Measurements from ENCODE around the gene UBR3.

UBR3 gene

GRCh38 chr2:170009209-170009608, 182.0 kb downstream of the UBR3 start:
- DNase-seq (ENCODE audit: insufficient read length, low spot score) (no peak), FAIRE-seq (no peak)
- TF ChIP-seq POLR2A (IDR thresholded peaks at IDR 0.05; ENCODE audit: low read depth, low read length) (no peak), POLR2AphosphoS5 (IDR thresholded peaks at IDR 0.05; ENCODE audit: low read depth, low read length) (no peak), TAF1 (IDR thresholded peaks at IDR 0.05; ENCODE audit: low read depth, low read length) (no peak), POU2F2 (IDR thresholded peaks at IDR 0.05; ENCODE audit: low read depth, low read length) (no peak), SPI1 (IDR thresholded peaks at IDR 0.05; ENCODE audit: low read depth, low read length) (no peak), PAX5 (IDR thresholded peaks at IDR 0.05; ENCODE audit: insufficient read depth, low read length, severe bottlenecking) (no peak)

- FAIRE-seq: no peak
- DNase-seq (ENCODE audit: insufficient read length, low spot score): no peak
Measured at GRCh38 chr2:170012773-170013172, 185.5 kb downstream of the UBR3 start.

GRCh38 chr2:170013802-170014551, 186.7 kb downstream of the UBR3 start:
- DNase-seq (ENCODE audit: insufficient read length, low spot score) (no peak), FAIRE-seq (no peak)
- no peak for TF ChIP-seq TAF1 (IDR thresholded peaks at IDR 0.05; ENCODE audit: low read depth, low read length)

More at GRCh38 chr2:170012773-170013172, 185.5 kb downstream of the UBR3 start:
- TF ChIP-seq PAX5 (IDR thresholded peaks at IDR 0.05; ENCODE audit: insufficient read depth, low read length, severe bottlenecking) (no peak), SPI1 (IDR thresholded peaks at IDR 0.05; ENCODE audit: low read depth, low read length) (no peak), POLR2AphosphoS5 (IDR thresholded peaks at IDR 0.05; ENCODE audit: low read depth, low read length) (no peak), TAF1 (IDR thresholded peaks at IDR 0.05; ENCODE audit: low read depth, low read length) (no peak), POU2F2 (IDR thresholded peaks at IDR 0.05; ENCODE audit: low read depth, low read length) (no peak), POLR2A (IDR thresholded peaks at IDR 0.05; ENCODE audit: low read depth, low read length) (no peak)

GRCh38 chr2:170014769-170015168, 187.5 kb downstream of the UBR3 start:
- FAIRE-seq (no peak), DNase-seq (ENCODE audit: insufficient read length, low spot score) (no peak)
- TF ChIP-seq TAF1 (IDR thresholded peaks at IDR 0.05; ENCODE audit: low read depth, low read length) (no peak), POLR2AphosphoS5 (IDR thresholded peaks at IDR 0.05; ENCODE audit: low read depth, low read length) (no peak), PAX5 (IDR thresholded peaks at IDR 0.05; ENCODE audit: insufficient read depth, low read length, severe bottlenecking) (no peak), SPI1 (IDR thresholded peaks at IDR 0.05; ENCODE audit: low read depth, low read length) (no peak), POLR2A (IDR thresholded peaks at IDR 0.05; ENCODE audit: low read depth, low read length) (no peak)

DNA sequence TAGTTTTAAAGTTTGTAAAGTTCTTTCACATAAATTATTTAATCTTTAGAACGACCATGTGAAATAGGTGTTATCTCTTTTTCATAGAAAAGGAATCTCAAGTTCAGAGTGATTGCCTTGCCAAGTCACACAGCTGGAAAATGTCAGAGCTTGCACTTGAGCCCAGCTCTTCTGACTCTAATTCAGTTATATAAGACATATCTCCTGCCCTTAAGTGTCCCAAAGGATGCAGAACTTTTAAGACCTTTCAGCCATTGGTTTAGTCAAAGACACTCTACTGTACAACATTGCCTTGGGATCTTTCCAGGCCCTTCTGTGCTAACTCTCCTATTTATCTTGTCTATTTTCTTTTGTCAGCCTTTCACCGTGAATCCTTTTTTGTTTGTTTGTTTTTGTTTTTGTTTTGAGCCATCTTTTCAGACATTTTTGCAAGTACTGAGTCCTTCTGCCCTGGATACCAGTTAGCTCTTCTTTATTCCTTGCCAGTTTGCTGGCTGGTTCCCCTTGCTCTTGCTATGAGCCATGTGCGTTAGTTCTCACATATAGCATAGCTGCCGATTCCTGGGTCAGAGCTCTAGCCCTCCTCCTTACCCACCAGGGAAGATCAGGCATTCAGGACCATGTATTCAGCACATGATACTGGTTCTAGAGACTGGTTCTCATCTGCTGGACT, 190.7 kb downstream of the UBR3 start:
- no peak for DNase-seq (ENCODE audit: insufficient read length, low spot score)
- no peak for FAIRE-seq
- TF ChIP-seq POLR2A (IDR thresholded peaks at IDR 0.05; ENCODE audit: low read depth, low read length) (no peak), POLR2AphosphoS5 (IDR thresholded peaks at IDR 0.05; ENCODE audit: low read depth, low read length) (no peak), SPI1 (IDR thresholded peaks at IDR 0.05; ENCODE audit: low read depth, low read length) (no peak), POU2F2 (IDR thresholded peaks at IDR 0.05; ENCODE audit: low read depth, low read length) (no peak), TAF1 (IDR thresholded peaks at IDR 0.05; ENCODE audit: low read depth, low read length) (no peak), PAX5 (IDR thresholded peaks at IDR 0.05; ENCODE audit: insufficient read depth, low read length, severe bottlenecking) (no peak)

DNA sequence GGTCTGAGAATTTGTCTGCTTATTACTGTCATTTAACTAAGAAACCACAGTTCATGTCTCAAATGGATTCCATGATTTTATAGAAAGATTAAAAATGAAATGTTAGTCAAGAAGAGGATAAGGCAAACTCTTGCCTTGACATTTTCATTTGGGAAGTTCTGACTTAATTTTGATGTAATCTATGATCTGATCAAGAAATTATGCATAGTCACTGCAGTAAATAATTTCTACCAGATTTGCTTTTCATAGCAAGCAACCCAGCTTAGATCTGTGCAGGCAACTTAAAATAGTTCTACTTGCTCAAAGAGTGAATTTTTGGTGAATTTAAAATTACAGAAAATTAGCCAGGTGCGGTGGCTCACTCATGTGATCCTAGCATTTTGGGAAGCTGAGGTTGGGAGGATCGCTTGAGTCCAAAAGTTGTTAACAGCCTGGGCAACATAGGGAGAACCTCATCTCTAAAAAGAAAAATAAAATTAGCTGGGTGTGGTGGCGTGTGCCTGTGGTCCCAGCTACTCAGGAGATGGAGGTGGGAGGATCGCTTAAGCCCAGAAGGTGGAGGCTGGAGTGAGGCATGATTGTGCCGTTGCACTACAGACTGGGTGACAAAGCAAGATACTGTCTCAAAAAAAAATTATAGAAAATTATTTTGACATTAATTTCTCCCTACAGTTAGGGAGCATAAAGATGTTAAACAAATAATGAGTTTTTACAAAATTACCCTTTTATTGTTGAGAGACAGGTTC, 192.0 kb downstream of the UBR3 start:
- FAIRE-seq (no peak), DNase-seq (ENCODE audit: insufficient read length, low spot score) (no peak)
- no peak for TF ChIP-seq SPI1 (IDR thresholded peaks at IDR 0.05; ENCODE audit: low read depth, low read length)
- TF ChIP-seq POLR2A (IDR thresholded peaks at IDR 0.05; ENCODE audit: low read depth, low read length): no peak
- no peak for TF ChIP-seq POU2F2 (IDR thresholded peaks at IDR 0.05; ENCODE audit: low read depth, low read length)

DNA sequence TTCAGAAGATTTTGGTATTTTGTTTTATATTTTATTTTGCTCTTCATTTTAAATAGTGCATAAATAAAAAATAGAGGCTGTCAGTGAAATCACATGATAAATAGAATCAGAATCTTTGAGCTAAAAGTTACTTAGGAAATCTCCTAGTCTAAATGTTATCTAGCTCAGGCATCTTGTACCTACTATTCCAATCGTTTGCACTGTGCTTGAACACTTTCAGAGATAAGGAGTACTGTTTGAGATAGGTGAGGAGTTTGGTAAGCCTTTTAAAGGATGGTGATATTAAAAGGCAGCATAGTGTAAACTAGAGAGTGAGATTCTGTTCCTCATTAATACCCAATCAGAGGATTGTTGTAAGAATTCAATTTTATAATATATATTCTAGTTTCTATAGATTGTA, 193.5 kb downstream of the UBR3 start:
- FAIRE-seq: no peak
- no peak for DNase-seq (ENCODE audit: insufficient read length, low spot score)
- TF ChIP-seq POU2F2 (IDR thresholded peaks at IDR 0.05; ENCODE audit: low read depth, low read length): no peak
- TF ChIP-seq SPI1 (IDR thresholded peaks at IDR 0.05; ENCODE audit: low read depth, low read length): no peak
- TF ChIP-seq POLR2AphosphoS5 (IDR thresholded peaks at IDR 0.05; ENCODE audit: low read depth, low read length): no peak
- TF ChIP-seq PAX5 (IDR thresholded peaks at IDR 0.05; ENCODE audit: insufficient read depth, low read length, severe bottlenecking): no peak
- no peak for TF ChIP-seq POLR2A (IDR thresholded peaks at IDR 0.05; ENCODE audit: low read depth, low read length)
- TF ChIP-seq TAF1 (IDR thresholded peaks at IDR 0.05; ENCODE audit: low read depth, low read length): no peak

DNA sequence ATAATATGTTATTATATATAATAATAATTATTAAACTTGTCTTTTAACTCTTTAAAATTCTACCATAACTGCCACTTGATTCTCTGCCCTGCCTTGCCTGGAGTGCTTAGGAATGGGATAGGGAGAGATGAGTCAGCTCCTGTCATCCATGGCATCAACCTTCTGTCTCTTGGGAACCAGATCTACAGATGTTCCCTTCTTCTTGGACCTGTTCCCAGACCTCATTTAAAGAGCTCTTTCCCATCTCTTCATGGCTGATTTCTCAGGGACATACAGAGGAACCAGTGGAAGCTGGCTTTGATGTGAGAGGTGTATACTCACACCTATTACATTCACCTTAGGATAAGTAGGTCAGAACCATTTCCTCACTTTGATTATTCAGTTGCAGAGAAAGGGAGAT, 195.4 kb downstream of the UBR3 start:
- FAIRE-seq (no peak), DNase-seq (ENCODE audit: insufficient read length, low spot score) (no peak)
- TF ChIP-seq POLR2AphosphoS5 (IDR thresholded peaks at IDR 0.05; ENCODE audit: low read depth, low read length) (no peak), TAF1 (IDR thresholded peaks at IDR 0.05; ENCODE audit: low read depth, low read length) (no peak), POLR2A (IDR thresholded peaks at IDR 0.05; ENCODE audit: low read depth, low read length) (no peak), POU2F2 (IDR thresholded peaks at IDR 0.05; ENCODE audit: low read depth, low read length) (no peak), PAX5 (IDR thresholded peaks at IDR 0.05; ENCODE audit: insufficient read depth, low read length, severe bottlenecking) (no peak), SPI1 (IDR thresholded peaks at IDR 0.05; ENCODE audit: low read depth, low read length) (no peak)

DNA sequence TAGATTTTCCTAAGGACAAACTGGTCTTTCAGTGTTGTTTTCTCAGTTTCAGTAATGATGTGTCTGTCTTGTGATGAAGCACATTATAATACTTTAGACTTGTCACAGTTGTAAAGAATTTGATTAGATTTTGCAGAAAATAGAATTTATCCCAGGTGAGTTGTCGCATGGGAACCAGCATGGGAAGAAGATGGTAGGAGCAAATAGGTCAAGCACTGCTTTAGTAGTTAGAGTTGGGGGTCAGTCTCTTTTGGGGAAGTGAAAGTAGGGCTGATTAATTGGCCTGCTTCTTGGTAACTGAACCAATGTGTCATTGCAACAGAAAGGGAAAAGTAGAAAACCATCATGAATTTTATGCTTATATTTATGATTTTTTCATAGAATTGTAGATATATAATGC, 197.5 kb downstream of the UBR3 start:
- no peak for TF ChIP-seq POLR2AphosphoS5 (IDR thresholded peaks at IDR 0.05; ENCODE audit: low read depth, low read length)
- no peak for TF ChIP-seq POU2F2 (IDR thresholded peaks at IDR 0.05; ENCODE audit: low read depth, low read length)
- TF ChIP-seq POLR2A (IDR thresholded peaks at IDR 0.05; ENCODE audit: low read depth, low read length): no peak
- TF ChIP-seq SPI1 (IDR thresholded peaks at IDR 0.05; ENCODE audit: low read depth, low read length): peak; percentile 99
- TF ChIP-seq PAX5 (IDR thresholded peaks at IDR 0.05; ENCODE audit: insufficient read depth, low read length, severe bottlenecking): no peak
- no peak for DNase-seq (ENCODE audit: insufficient read length, low spot score)
- FAIRE-seq: peak; percentile 66

Measured in GM12891 (cell line).